ENCODE data around the gene BOLA2B.

Gene BOLA2B

DNA sequence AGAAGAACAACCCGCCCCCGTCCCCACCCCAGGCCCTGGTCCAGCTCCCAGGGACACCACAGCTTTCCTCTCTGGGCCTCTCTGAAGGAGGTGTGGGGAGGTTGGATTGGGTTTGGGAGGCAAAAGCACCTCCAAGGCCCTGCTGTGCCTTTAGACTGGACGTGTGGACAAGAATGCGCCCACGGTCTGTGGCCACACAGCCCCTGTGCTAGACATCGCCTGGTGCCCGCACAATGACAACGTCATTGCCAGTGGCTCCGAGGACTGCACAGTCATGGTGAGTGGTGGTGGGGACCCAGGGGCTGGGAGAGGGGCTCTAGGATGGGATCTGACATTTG is 7.1 kb downstream of the BOLA2B start:
- no peaks in the 10 kb centered on the region for H3K27me3 ChIP-seq (ENCODE audit: insufficient read depth, poor library complexity, severe bottlenecking)
- TF ChIP-seq SPI1 (IDR thresholded peaks at IDR 0.05; ENCODE audit: borderline replicate concordance, low read depth): no peak
- no peak; the same call in 1 of the 2 replicates for TF ChIP-seq POLR2AphosphoS5 (IDR thresholded peaks at IDR 0.05; ENCODE audit: low read depth)
- TF ChIP-seq, protein P1, sequence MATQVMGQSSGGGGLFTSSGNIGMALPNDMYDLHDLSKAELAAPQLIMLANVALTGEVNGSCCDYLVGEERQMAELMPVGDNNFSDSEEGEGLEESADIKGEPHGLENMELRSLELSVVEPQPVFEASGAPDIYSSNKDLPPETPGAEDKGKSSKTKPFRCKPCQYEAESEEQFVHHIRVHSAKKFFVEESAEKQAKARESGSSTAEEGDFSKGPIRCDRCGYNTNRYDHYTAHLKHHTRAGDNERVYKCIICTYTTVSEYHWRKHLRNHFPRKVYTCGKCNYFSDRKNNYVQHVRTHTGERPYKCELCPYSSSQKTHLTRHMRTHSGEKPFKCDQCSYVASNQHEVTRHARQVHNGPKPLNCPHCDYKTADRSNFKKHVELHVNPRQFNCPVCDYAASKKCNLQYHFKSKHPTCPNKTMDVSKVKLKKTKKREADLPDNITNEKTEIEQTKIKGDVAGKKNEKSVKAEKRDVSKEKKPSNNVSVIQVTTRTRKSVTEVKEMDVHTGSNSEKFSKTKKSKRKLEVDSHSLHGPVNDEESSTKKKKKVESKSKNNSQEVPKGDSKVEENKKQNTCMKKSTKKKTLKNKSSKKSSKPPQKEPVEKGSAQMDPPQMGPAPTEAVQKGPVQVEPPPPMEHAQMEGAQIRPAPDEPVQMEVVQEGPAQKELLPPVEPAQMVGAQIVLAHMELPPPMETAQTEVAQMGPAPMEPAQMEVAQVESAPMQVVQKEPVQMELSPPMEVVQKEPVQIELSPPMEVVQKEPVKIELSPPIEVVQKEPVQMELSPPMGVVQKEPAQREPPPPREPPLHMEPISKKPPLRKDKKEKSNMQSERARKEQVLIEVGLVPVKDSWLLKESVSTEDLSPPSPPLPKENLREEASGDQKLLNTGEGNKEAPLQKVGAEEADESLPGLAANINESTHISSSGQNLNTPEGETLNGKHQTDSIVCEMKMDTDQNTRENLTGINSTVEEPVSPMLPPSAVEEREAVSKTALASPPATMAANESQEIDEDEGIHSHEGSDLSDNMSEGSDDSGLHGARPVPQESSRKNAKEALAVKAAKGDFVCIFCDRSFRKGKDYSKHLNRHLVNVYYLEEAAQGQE (IDR thresholded peaks at IDR 0.05; ENCODE audit: insufficient replicate concordance, low read depth): no peak
- TF ChIP-seq, protein P2, sequence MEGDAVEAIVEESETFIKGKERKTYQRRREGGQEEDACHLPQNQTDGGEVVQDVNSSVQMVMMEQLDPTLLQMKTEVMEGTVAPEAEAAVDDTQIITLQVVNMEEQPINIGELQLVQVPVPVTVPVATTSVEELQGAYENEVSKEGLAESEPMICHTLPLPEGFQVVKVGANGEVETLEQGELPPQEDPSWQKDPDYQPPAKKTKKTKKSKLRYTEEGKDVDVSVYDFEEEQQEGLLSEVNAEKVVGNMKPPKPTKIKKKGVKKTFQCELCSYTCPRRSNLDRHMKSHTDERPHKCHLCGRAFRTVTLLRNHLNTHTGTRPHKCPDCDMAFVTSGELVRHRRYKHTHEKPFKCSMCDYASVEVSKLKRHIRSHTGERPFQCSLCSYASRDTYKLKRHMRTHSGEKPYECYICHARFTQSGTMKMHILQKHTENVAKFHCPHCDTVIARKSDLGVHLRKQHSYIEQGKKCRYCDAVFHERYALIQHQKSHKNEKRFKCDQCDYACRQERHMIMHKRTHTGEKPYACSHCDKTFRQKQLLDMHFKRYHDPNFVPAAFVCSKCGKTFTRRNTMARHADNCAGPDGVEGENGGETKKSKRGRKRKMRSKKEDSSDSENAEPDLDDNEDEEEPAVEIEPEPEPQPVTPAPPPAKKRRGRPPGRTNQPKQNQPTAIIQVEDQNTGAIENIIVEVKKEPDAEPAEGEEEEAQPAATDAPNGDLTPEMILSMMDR (IDR thresholded peaks at IDR 0.05; ENCODE audit: insufficient read depth, low read length): no peak
- TF ChIP-seq GABPA (IDR thresholded peaks at IDR 0.05; ENCODE audit: low read depth): no peak
- peak overlapping the region; percentile 100 for H3K27ac ChIP-seq (replicated peaks)
- peak overlapping the region; percentile 59 for H3K4me3 ChIP-seq (replicated peaks; ENCODE audit: insufficient read depth, low read length)
- DNase-seq (ENCODE audit: low read depth in 1 of 2, low spot score in 1 of 2): no peak

DNA sequence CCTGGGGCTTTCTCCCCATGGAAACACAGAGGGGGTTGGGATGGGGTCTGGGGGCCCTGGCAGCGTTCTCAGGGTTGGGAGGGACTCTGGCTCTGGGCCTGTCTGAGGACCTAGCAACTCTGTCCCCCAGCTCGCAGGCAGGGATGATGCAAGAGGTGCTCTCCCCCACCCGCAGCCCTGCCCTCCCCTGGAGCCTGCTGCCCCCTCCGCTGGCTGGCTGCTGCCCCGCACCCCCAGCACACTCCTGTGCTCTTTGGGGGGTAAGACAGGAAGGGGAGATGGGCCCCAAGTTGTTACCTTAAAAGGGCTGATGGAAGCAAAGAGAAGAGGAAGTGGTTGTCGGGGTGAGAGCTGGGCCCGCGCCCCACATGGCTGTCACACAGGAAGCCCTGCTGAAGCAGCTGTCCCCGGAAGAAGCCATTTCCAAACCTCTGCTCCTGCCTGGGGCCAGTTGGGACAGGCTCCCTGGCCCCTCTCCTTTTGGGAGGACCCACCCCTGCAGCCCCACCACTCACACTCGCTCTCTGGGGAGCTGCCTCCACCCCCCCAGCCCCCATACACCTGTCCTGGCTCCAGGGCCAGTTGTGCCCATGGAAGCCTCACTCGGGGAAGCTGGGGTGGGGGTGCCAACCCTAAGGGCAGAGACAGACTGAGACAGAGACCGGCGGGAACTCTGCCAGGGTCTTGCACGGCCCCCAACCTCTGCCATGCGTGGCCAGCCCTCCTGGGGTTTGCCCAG is 7.6 kb downstream of the BOLA2B start:
- Histone ChIP-seq H3K27ac (replicated peaks) (peak overlapping the region; percentile 100), H3K27me3 (ENCODE audit: insufficient read depth, poor library complexity, severe bottlenecking) (no peaks in the 10 kb centered on the region), H3K4me3 (replicated peaks; ENCODE audit: insufficient read depth, low read length) (peak overlapping the region; percentile 59)
- DNase-seq (ENCODE audit: low read depth in 1 of 2, low spot score in 1 of 2): peak; percentile 95 to 99
- TF ChIP-seq, protein P1 (IDR thresholded peaks at IDR 0.05; ENCODE audit: insufficient replicate concordance, low read depth): peak; percentile 37
- TF ChIP-seq SPI1 (IDR thresholded peaks at IDR 0.05; ENCODE audit: borderline replicate concordance, low read depth) (peak; percentile 98), GABPA (IDR thresholded peaks at IDR 0.05; ENCODE audit: low read depth) (peak; percentile 77), POLR2AphosphoS5 (IDR thresholded peaks at IDR 0.05; ENCODE audit: low read depth) (peak; percentile 83; the same call in 1 of the 2 replicates)
- TF ChIP-seq, protein P2 (IDR thresholded peaks at IDR 0.05; ENCODE audit: insufficient read depth, low read length): no peak

DNA sequence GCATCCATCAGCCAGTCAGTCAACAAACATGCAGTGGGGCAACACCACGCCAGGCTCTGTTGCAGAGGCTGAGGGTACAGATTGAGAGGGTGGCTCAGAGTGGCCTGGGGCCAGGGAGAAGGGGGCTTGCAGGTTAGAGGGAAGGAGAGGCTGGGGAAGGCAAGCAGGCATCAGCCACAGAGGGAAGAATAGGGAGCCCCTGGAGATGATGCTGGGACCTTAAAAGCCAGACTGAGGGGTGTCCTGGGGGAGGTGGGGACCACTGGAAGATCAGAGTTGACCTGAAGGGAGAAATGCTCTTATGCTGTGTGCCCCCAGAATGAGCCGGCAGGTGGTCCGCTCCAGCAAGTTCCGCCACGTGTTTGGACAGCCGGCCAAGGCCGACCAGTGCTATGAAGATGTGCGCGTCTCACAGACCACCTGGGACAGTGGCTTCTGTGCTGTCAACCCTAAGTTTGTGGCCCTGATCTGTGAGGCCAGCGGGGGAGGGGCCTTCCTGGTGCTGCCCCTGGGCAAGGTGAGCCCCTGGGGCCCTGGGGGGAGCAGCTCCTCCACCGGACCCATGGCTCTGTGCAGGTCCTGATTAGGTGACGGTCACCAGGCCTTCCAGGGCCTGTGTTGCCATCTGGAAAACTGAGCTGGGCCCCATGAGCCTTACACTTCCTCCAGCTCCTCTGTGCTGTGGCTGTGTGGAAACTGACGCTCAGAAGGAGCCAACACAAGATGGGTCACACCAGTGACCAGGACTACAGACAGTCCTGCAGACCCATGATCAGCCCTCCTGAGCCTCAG is 8.4 kb downstream of the BOLA2B start:
- H3K4me3 ChIP-seq (replicated peaks; ENCODE audit: insufficient read depth, low read length): peak overlapping the region; percentile 59
- DNase-seq (ENCODE audit: low read depth in 1 of 2, low spot score in 1 of 2): peak in 1 of 2 experiments; percentile 67
- no peaks in the 10 kb centered on the region for H3K27me3 ChIP-seq (ENCODE audit: insufficient read depth, poor library complexity, severe bottlenecking)
- H3K27ac ChIP-seq (replicated peaks): peak overlapping the region; percentile 100
- TF ChIP-seq POLR2AphosphoS5 (IDR thresholded peaks at IDR 0.05; ENCODE audit: low read depth): peak; percentile 71; the same call in 1 of the 2 replicates
- TF ChIP-seq SPI1 (IDR thresholded peaks at IDR 0.05; ENCODE audit: borderline replicate concordance, low read depth): peak; percentile 51; the same call in 1 of the 2 replicates
- TF ChIP-seq, protein P1 (IDR thresholded peaks at IDR 0.05; ENCODE audit: insufficient replicate concordance, low read depth): no peak
- TF ChIP-seq, protein P2 (IDR thresholded peaks at IDR 0.05; ENCODE audit: insufficient read depth, low read length): no peak
- no peak for TF ChIP-seq GABPA (IDR thresholded peaks at IDR 0.05; ENCODE audit: low read depth)

All from HL-60 (cell line).